ENCODE results near the gene LTA4H.

Gene LTA4H

GRCh38 chr12:95990136-95990535, 45.3 kb downstream of the LTA4H start:
- no peak for TF ChIP-seq CTCF (IDR thresholded peaks at IDR 0.05)
- Histone ChIP-seq H3K4me1 (ENCODE audit: control insufficient read depth in 1 of 2, insufficient read depth in 1 of 2, low read depth in 1 of 2, low read length in 1 of 2) (peaks cover 13 to 14% of the 10 kb centered on the region in 2 experiments), H3K36me3 (peaks cover 92% of the 10 kb centered on the region), H3K27me3 (no peaks in the 10 kb centered on the region), H3K27ac (peak overlapping the region; percentile 7), H3K4me3 (ENCODE audit: low read depth in 1 of 2, low read length in 1 of 2) (no peak overlapping the region), H3K9me3 (no peaks in the 10 kb centered on the region)

GRCh38 chr12:95989504-95990123, 45.8 kb downstream of the LTA4H start:
- TF ChIP-seq CTCF (IDR thresholded peaks at IDR 0.05), result no peak
- no peak overlapping the region for H3K4me3 ChIP-seq (ENCODE audit: low read depth in 1 of 2, low read length in 1 of 2)
- H3K4me1 ChIP-seq (ENCODE audit: control insufficient read depth in 1 of 2, insufficient read depth in 1 of 2, low read depth in 1 of 2, low read length in 1 of 2), result peaks cover 7 to 8% of the 10 kb centered on the region in 2 experiments
- H3K27me3 ChIP-seq, result no peaks in the 10 kb centered on the region
- peaks cover 97% of the 10 kb centered on the region for H3K36me3 ChIP-seq
- peak overlapping the region; percentile 7 for H3K27ac ChIP-seq
- H3K9me3 ChIP-seq, result no peaks in the 10 kb centered on the region

- no peaks in the 10 kb centered on the region for H3K27me3 ChIP-seq
- no peaks in the 10 kb centered on the region for H3K9me3 ChIP-seq
- peaks cover 97% of the 10 kb centered on the region for H3K36me3 ChIP-seq
- no peak overlapping the region for H3K27ac ChIP-seq
- no peaks in the 10 kb centered on the region for H3K4me1 ChIP-seq (ENCODE audit: control insufficient read depth in 1 of 2, insufficient read depth in 1 of 2, low read depth in 1 of 2, low read length in 1 of 2)
- no peak overlapping the region for H3K4me3 ChIP-seq (ENCODE audit: low read depth in 1 of 2, low read length in 1 of 2)
- TF ChIP-seq CTCF (IDR thresholded peaks at IDR 0.05), result no peak
Observed at GRCh38 chr12:95988506-95989275, 46.7 kb downstream of the LTA4H start.

- H3K27me3 ChIP-seq, result no peaks in the 10 kb centered on the region
- no peak overlapping the region for H3K4me3 ChIP-seq (ENCODE audit: low read depth in 1 of 2, low read length in 1 of 2)
- H3K9me3 ChIP-seq, result no peaks in the 10 kb centered on the region
- no peak overlapping the region for H3K27ac ChIP-seq
- TF ChIP-seq CTCF (IDR thresholded peaks at IDR 0.05), result no peak
- H3K36me3 ChIP-seq, result peaks cover 97% of the 10 kb centered on the region
- no peaks in the 10 kb centered on the region for H3K4me1 ChIP-seq (ENCODE audit: control insufficient read depth in 1 of 2, insufficient read depth in 1 of 2, low read depth in 1 of 2, low read length in 1 of 2)
Observed at GRCh38 chr12:95986635-95987570, 48.5 kb downstream of the LTA4H start.

- Histone ChIP-seq H3K36me3 (peaks cover 99% of the 10 kb centered on the region), H3K27me3 (no peaks in the 10 kb centered on the region), H3K9me3 (no peaks in the 10 kb centered on the region), H3K4me3 (ENCODE audit: low read depth in 1 of 2, low read length in 1 of 2) (no peak overlapping the region), H3K27ac (no peak overlapping the region), H3K4me1 (ENCODE audit: control insufficient read depth in 1 of 2, insufficient read depth in 1 of 2, low read depth in 1 of 2, low read length in 1 of 2) (no peaks in the 10 kb centered on the region)
- no peak for TF ChIP-seq CTCF (IDR thresholded peaks at IDR 0.05)
Observed at GRCh38 chr12:95984682-95985081, 50.7 kb downstream of the LTA4H start.
